Subcutaneous adipose tissue (tissue), 4 donors: ENCODE data around the gene GAREM1. TPM values are rescaled to one million over a fixed set of nuclear protein-coding genes. Genes with fewer than 3 reads are reported as not detected.

Experiments used
- CTCF ChIP-seq: fragments of 450-650 bp; IDR thresholded peaks from one replicate; pipeline ENCODE4 v1.5.1; 2016; ENCODE audit warnings: low read depth, mild to moderate bottlenecking, control low read depth, antibody characterized with exemption, moderate library complexity
- total RNA-seq, 4 donors: library from RNA; depleted of rRNA; stranded (reverse); fragments of >200 nt; gene quantifications; one replicate each; pipeline ENCODE4 v1.1.0, GENCODE V29; 2016

The GAREM1 gene
- total RNA-seq, 4 donors from 2014 or later: 12.6 to 40.9 (median 18.3) TPM

DNA sequence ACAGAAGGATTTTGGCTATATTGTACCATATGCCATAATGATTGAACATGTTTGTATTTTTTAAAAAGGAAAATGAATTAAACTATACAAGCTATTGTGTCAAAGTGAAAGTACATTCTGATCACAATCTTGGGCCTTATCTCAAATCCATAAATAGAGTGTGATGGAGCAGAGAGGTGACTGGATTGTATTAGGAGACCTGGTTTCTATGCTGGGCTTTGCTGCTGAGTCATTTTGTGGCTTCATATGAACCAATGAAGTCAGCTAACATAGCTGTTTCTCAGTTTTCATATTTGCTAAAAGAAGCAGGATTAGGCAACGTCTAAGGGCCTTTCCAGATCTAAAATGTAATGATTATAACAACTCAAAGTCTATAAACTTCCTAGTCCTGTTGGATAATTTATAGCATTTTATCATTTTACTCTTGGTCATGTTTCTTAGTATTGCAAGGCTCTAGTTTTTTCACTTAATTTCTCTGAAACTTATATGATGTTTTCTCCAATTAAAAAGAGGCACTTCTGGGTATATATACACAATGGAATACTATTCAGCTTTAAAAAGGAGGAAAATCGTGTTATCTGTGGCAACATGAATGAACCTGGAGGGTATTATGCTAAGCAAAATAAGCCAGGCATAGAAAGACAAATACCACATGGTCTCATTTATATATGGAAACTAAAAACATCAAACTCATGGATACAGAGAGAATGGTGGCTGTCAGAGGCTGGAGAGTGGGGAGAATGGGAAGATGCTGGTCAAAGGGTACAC, 168.5 kb downstream of the GAREM1 start:
- no peak for TF ChIP-seq CTCF

GRCh38 chr18:32301361-32301760, 169.3 kb downstream of the GAREM1 start:
- TF ChIP-seq CTCF: no peak

DNA sequence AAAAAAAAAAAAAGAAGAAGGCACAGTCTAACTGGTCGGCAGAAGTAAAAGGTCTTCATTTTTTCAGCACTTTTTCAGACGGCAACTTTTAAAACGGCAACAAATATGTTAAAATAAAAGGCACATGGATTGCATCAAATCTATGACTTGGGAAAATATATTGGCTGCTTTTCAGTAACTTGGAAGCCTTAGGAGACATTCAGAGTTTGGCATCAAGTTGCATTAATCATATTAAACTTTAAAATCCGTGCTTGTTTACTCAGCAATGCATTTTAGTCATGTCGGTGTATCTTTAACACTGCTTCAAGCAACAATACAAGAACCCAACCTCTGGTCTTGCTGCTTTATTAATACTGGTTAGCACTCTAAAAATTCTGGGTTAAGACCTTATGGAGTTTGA, 169.8 kb downstream of the GAREM1 start:
- TF ChIP-seq CTCF: no peak

GRCh38 chr18:32299484-32299883, 171.2 kb downstream of the GAREM1 start:
- TF ChIP-seq CTCF: no peak

DNA sequence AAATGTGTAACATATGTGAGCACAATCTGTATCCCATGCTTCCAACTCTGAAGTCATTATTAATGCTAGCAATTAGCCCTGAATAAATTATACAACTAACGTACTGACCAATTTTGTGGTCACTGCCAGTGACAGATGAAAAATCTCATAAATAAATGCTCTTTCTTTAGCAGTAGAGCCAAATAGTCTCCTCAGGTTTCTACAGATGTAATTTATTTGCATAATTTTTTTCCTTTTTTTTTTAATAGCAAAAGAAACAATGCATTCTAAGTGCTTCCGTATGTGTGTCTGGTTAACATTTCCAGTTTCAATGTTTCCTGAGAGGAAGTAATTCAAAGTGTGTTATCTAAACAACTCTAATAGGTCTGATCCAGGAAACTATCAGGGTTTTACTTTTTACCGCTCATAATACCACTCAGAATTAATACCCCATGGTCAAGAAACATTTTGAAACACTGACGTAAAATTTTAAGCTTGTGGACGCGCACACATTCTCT, 172.5 kb downstream of the GAREM1 start:
- TF ChIP-seq CTCF: no peak

DNA sequence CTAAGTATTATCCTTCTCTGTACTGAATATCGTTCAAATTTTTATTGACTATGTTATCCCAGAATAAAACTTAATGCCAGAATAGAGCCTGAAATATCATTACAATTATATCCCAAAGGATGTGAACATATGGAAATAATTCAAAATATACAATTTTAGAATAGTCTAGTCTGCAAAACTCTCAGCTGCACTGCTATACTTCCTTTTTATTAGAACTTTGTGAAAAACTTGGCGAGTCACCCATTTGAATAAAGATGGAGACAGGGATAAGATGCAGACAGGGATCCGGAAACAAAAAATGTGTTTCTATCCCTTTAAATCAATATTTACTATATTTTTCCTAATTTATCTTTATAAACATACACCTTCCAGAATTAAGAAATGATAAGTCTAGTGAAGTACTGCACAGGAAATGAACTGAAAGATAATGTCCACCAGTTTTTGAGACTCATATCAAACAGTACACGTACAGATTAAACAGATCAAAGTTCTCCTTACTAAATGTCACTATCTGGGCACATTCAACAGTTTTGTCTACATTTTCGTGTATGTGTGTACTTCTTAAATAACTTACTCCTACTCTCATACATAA, 173.0 kb downstream of the GAREM1 start:
- TF ChIP-seq CTCF: no peak

GRCh38 chr18:32296851-32297250, 173.8 kb downstream of the GAREM1 start:
- TF ChIP-seq CTCF: no peak
